ENCODE measurements around the gene PRM1.

Gene PRM1

GRCh38 chr16:11253995-11254912, 26.9 kb downstream of the PRM1 start:
- no peak for DNase-seq (ENCODE audit: low spot score)

GRCh38 chr16:11253009-11253994, 27.8 kb downstream of the PRM1 start:
- DNase-seq (ENCODE audit: low spot score), result no peak

- no peak for DNase-seq (ENCODE audit: low spot score)
These were observed 28.6 kb downstream of the PRM1 start for GRCh38 chr16:11252482-11252931.

- DNase-seq (ENCODE audit: low spot score), result no peak
These were observed 29.3 kb downstream of the PRM1 start for GRCh38 chr16:11251525-11252481.

- no peak for DNase-seq (ENCODE audit: low spot score)
These were observed 30.2 kb downstream of the PRM1 start for GRCh38 chr16:11250786-11251524.

- no peak for DNase-seq (ENCODE audit: low spot score)
These were observed 30.9 kb downstream of the PRM1 start for GRCh38 chr16:11250091-11250785.

- no peak for DNase-seq (ENCODE audit: low spot score)
These were observed 31.7 kb downstream of the PRM1 start for GRCh38 chr16:11249233-11250061.

- DNase-seq (ENCODE audit: low spot score), result no peak
These were observed 33.0 kb downstream of the PRM1 start for GRCh38 chr16:11248133-11248532.

- DNase-seq (ENCODE audit: low spot score), result no peak
These were observed 35.1 kb downstream of the PRM1 start for GRCh38 chr16:11245988-11246387.

GRCh38 chr16:11245222-11245737, 35.9 kb downstream of the PRM1 start:
- DNase-seq (ENCODE audit: low spot score), result no peak

GRCh38 chr16:11242658-11243057, 38.5 kb downstream of the PRM1 start:
- DNase-seq (ENCODE audit: low spot score), result no peak

GRCh38 chr16:11241480-11242204, 39.5 kb downstream of the PRM1 start:
- no peak for DNase-seq (ENCODE audit: low spot score)

- DNase-seq (ENCODE audit: low spot score), result no peak
These were observed 40.3 kb downstream of the PRM1 start for GRCh38 chr16:11240636-11241473.

GRCh38 chr16:11239644-11240632, 41.2 kb downstream of the PRM1 start:
- no peak for DNase-seq (ENCODE audit: low spot score)

- no peak for DNase-seq (ENCODE audit: low spot score)
These were observed 42.6 kb downstream of the PRM1 start for GRCh38 chr16:11238272-11239202.
